Caco-2 (cell line): Measurements from ENCODE around the gene ABHD16B. TPM values are rescaled to one million over a fixed set of nuclear protein-coding genes. Genes with fewer than 3 reads are reported as not detected.

Experiments used
- BruUV-seq: library from RNA; stranded (reverse); fragments of 400-500 nt; replicated peaks from 2 replicates; lab custom pipeline; 2021; lab: Mats Ljungman, UMichigan
- CTCF ChIA-PET: fragments of 300-600 bp; sonication (Branson Sonifier 250); formaldehyde crosslinking; loops from one replicate; lab custom pipeline; 2022; ENCODE audit warnings: antibody characterized with exemption; lab: Charles Lee
- POLR2A ChIA-PET: fragments of 300-600 bp; sonication (Branson Sonifier 250); formaldehyde crosslinking; loops from one replicate; lab custom pipeline; 2022; ENCODE audit warnings: antibody characterized with exemption; lab: Charles Lee
- DNase-seq, 2 experiments: peaks; one replicate each; pipeline versions ENCODE4 v3.0.0 to v3.0.0-alpha.2; 2020 to 2022
- H3K27me3 ChIP-seq: replicated peaks from 2 replicates; pipeline ENCODE4 v1.6.0; 2011; ENCODE audit warnings: low read length; ENCODE audit not compliant: control insufficient read depth, insufficient read depth
- H3K36me3 ChIP-seq: 2 replicates; pipeline ENCODE4 v1.5.1; 2011; ENCODE audit warnings: low read length; ENCODE audit not compliant: control insufficient read depth, insufficient read depth
- H3K4me1 ChIP-seq: fragments of 250-450 bp; sonication (Bioruptor Pico); 2 replicates; pipeline ENCODE4 v1.5.1; 2020; ENCODE audit warnings: mild to moderate bottlenecking
- H3K4me3 ChIP-seq: 2 replicates; pipeline ENCODE4 v1.5.1; 2011; ENCODE audit warnings: low read depth, mild to moderate bottlenecking, control low read depth, low read length
- H3K9me3 ChIP-seq: fragments of 250-450 bp; sonication (Bioruptor Pico); 2 replicates; pipeline ENCODE4 v1.5.1; 2020; ENCODE audit warnings: mild to moderate bottlenecking, moderate library complexity
- H3K27ac Mint-ChIP-seq: one replicate; pipeline ENCODE4 v1.8.0; 2022; ENCODE audit warnings: mixed read lengths; ENCODE audit not compliant: unreplicated experiment
- H3K27me3 Mint-ChIP-seq: one replicate; pipeline ENCODE4 v1.8.0; 2022; ENCODE audit warnings: mixed read lengths; ENCODE audit not compliant: insufficient read depth, unreplicated experiment
- H3K36me3 Mint-ChIP-seq: one replicate; pipeline ENCODE4 v1.8.0; 2022; ENCODE audit warnings: mild to moderate bottlenecking, mixed read lengths; ENCODE audit not compliant: insufficient read depth, unreplicated experiment
- H3K4me1 Mint-ChIP-seq: one replicate; pipeline ENCODE4 v1.8.0; 2022; ENCODE audit warnings: low read depth, mixed read lengths; ENCODE audit not compliant: unreplicated experiment
- H3K4me3 Mint-ChIP-seq: one replicate; pipeline ENCODE4 v1.8.0; 2022; ENCODE audit warnings: mild to moderate bottlenecking, moderate library complexity, mixed read lengths; ENCODE audit not compliant: unreplicated experiment
- H3K9me3 Mint-ChIP-seq: one replicate; pipeline ENCODE4 v1.8.0; 2022; ENCODE audit warnings: mixed read lengths; ENCODE audit not compliant: unreplicated experiment
- intact Hi-C: fragments of 100-400 bp; cut with micrococcal nuclease; formaldehyde crosslinking; loops from one replicate; pipeline ENCODE4 v1.10.0; 2022; ENCODE audit not compliant: unreplicated experiment
- total RNA-seq: library from RNA; stranded (reverse); gene quantifications from 2 replicates; pipeline ENCODE4 v1.2.3, GENCODE V29; 2022
- TF ChIP-seq, protein P1 (sequence below), 2 experiments: fragments of 200-600 bp in 1 of 2; IDR thresholded peaks; 1 replicate in 1 of 2; 2 replicates in 1 of 2; pipeline versions ENCODE4 v1.5.1 to v1.8.0; 2011 to 2022; ENCODE audit warnings: antibody characterized with exemption in 1 of 2, control low read depth in 1 of 2, inconsistent platforms in 1 of 2, low read depth in 1 of 2, low read length in 1 of 2, mild to moderate bottlenecking in 1 of 2, moderate library complexity in 1 of 2; ENCODE audit not compliant: insufficient read depth in 1 of 2, severe bottlenecking in 1 of 2, unreplicated experiment in 1 of 2

The ABHD16B gene
- total RNA-seq, 1 experiment from 2014 or later = 0.27 TPM

DNA sequence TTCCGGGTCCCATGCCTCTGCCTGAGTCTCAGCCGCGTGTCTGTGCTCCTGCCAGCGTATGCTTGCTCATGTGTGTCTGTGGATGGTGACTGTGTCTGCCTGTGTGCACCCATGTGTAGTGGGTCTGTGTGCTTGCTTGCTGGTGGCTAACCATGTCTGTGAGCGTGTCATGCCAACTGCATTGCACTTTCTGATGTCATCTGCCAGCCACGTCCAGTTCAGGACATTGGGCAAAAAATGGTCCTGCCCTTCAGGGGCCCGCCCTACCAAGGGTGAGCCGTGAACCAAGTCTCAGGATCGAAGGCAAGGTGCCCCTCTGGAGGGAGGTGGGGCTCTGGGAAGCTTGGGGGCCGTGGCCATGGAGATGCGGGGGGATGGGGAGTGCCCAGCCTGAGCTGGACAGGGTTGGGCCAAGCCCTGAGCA lies 20.9 kb upstream of the ABHD16B start:
- Mint-ChIP-seq H3K27ac (no peak overlapping the region), H3K4me1 (peaks cover 10% of the 10 kb centered on the region), H3K9me3 (no peaks in the 10 kb centered on the region), H3K4me3 (no peak overlapping the region), H3K36me3 (peaks cover 4% of the 10 kb centered on the region), H3K27me3 (peaks cover 3% of the 10 kb centered on the region)
- Histone ChIP-seq H3K27me3 (no peaks in the 10 kb centered on the region), H3K9me3 (no peaks in the 10 kb centered on the region), H3K4me3 (no peak overlapping the region), H3K4me1 (peaks cover 7% of the 10 kb centered on the region), H3K36me3 (no peaks in the 10 kb centered on the region)
- no TSS peak for BruUV-seq
- no peak for DNase-seq
- intact Hi-C loops = no loop called here
- TF ChIP-seq, protein P1, sequence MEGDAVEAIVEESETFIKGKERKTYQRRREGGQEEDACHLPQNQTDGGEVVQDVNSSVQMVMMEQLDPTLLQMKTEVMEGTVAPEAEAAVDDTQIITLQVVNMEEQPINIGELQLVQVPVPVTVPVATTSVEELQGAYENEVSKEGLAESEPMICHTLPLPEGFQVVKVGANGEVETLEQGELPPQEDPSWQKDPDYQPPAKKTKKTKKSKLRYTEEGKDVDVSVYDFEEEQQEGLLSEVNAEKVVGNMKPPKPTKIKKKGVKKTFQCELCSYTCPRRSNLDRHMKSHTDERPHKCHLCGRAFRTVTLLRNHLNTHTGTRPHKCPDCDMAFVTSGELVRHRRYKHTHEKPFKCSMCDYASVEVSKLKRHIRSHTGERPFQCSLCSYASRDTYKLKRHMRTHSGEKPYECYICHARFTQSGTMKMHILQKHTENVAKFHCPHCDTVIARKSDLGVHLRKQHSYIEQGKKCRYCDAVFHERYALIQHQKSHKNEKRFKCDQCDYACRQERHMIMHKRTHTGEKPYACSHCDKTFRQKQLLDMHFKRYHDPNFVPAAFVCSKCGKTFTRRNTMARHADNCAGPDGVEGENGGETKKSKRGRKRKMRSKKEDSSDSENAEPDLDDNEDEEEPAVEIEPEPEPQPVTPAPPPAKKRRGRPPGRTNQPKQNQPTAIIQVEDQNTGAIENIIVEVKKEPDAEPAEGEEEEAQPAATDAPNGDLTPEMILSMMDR (IDR thresholded peaks at IDR 0.05; ENCODE audit: insufficient read depth in 1 of 2, low read depth in 1 of 2, low read length in 1 of 2, severe bottlenecking in 1 of 2, unreplicated experiment in 1 of 2) = no peak
- POLR2A ChIA-PET = no interaction called here
- CTCF ChIA-PET = no interaction called here

DNA sequence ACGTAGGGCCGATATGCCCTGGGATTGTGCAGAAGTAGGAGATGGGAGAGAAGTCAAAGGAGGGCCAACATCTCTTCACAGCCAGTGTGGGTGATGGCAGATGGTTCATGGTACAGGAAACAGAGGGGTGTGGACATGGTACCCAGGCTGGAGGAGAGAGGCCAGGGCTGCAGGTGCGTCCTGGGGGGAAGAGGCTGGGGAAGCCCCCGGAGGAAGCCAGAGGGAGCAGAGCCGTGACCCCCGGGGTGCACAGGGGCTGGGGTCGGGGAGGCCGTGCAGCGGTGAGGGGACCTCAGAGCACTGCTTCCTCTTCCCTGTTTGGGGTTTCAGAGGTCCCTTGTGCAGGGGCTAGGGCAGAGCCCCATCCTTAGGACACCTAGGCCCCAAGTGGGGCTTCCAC lies 19.0 kb upstream of the ABHD16B start:
- no peaks in the 10 kb centered on the region for H3K36me3 Mint-ChIP-seq
- H3K9me3 ChIP-seq = no peaks in the 10 kb centered on the region
- H3K4me3 ChIP-seq = no peak overlapping the region
- no TSS peak for BruUV-seq
- CTCF ChIA-PET = no interaction called here
- no peaks in the 10 kb centered on the region for H3K27me3 ChIP-seq
- H3K27me3 Mint-ChIP-seq = peaks cover 3% of the 10 kb centered on the region
- H3K9me3 Mint-ChIP-seq = no peaks in the 10 kb centered on the region
- TF ChIP-seq, protein P1 (IDR thresholded peaks at IDR 0.05; ENCODE audit: insufficient read depth in 1 of 2, low read depth in 1 of 2, low read length in 1 of 2, severe bottlenecking in 1 of 2, unreplicated experiment in 1 of 2) = no peak
- peaks cover 6% of the 10 kb centered on the region for H3K4me1 Mint-ChIP-seq
- no peak overlapping the region for H3K4me3 Mint-ChIP-seq
- intact Hi-C loops = no loop called here
- no peak for DNase-seq
- no peak overlapping the region for H3K27ac Mint-ChIP-seq
- no peaks in the 10 kb centered on the region for H3K36me3 ChIP-seq
- peaks cover 18% of the 10 kb centered on the region for H3K4me1 ChIP-seq
- POLR2A ChIA-PET = interaction anchor here (1.6 kb wide), 1 partner anchor 23 kb away, joined by 7 read pairs; the partner anchor contains the start of gene TPD52L2

DNA sequence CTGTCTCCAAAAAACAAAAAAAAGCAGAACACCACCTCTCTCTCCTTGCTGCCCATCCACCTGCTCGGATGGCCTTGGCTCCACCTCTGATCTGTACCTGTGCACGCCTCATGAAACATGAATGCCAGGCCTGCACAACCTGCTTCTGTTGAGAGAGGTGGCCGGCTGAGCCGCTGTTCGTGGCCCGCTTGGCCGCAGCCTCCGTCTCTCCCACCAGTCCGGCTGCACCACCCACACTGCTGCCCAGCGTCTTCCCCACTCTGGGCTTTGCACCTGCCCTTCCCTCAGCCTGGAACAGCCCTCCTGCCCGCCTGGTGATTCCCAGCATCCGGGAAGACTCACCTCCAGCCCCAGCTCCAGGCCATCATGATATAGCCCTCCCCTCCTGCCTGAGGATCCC lies 18.1 kb upstream of the ABHD16B start:
- peak in 1 of 2 experiments; percentile 39 for DNase-seq
- Histone ChIP-seq H3K36me3 (no peaks in the 10 kb centered on the region), H3K4me1 (peaks cover 27% of the 10 kb centered on the region), H3K9me3 (no peaks in the 10 kb centered on the region), H3K27me3 (no peaks in the 10 kb centered on the region), H3K4me3 (no peak overlapping the region)
- POLR2A ChIA-PET = interaction anchor here (1.6 kb wide), 1 partner anchor 22 kb away, joined by 7 read pairs; the partner anchor contains the start of gene TPD52L2
- peaks cover 6% of the 10 kb centered on the region for H3K4me1 Mint-ChIP-seq
- H3K27ac Mint-ChIP-seq = no peak overlapping the region
- no peaks in the 10 kb centered on the region for H3K36me3 Mint-ChIP-seq
- H3K27me3 Mint-ChIP-seq = peaks cover 3% of the 10 kb centered on the region
- intact Hi-C loops = no loop called here
- CTCF ChIA-PET = no interaction called here
- TF ChIP-seq, protein P1 (IDR thresholded peaks at IDR 0.05; ENCODE audit: insufficient read depth in 1 of 2, low read depth in 1 of 2, low read length in 1 of 2, severe bottlenecking in 1 of 2, unreplicated experiment in 1 of 2) = no peak
- BruUV-seq = no TSS peak
- no peak overlapping the region for H3K4me3 Mint-ChIP-seq
- H3K9me3 Mint-ChIP-seq = no peaks in the 10 kb centered on the region
